T-helper 2 cell treated with Interferon-gamma antibody and Interleukin-4, amounts not matched to agents 100 ng/mL and 5 ng/mL, for 36 hours (primary cell): ENCODE data around the gene ZNRF2. TPM values are rescaled to one million over a fixed set of nuclear protein-coding genes. Genes with fewer than 3 reads are reported as not detected.

Source experiments
- intact Hi-C: fragments of 100-400 bp; cut with micrococcal nuclease; formaldehyde crosslinking; loops from one replicate; pipeline ENCODE4 v1.15.1; 2023
- total RNA-seq: library from RNA; stranded (reverse); gene quantifications from 2 replicates; pipeline ENCODE4 v1.2.3, GENCODE V29; 2022

ZNRF2 gene
- total RNA-seq, 1 donor from 2014 or later, result 13.8 TPM

DNA sequence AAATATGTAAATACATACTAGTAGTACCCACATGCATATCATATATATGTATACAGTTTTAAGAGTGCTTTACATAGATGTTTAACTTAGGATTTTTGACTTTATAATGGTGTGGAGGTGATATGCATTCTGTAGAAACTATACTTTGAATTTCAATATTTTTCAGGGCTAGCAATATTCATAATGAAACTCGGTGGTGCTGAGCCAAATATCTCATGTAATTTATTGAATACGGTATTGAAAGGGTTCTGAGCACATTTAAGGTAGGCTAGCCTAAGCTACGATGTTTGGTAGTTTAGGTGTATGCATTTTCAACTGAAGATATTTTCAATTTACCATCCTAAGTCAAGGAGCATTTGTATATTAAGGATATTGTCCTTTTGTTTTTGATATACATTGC is 36.0 kb downstream of the ZNRF2 start:
- intact Hi-C loops, result loop anchor here (5.0 kb wide), 1 partner anchor 272 kb away; the partner anchor contains the start of gene GARS1

DNA sequence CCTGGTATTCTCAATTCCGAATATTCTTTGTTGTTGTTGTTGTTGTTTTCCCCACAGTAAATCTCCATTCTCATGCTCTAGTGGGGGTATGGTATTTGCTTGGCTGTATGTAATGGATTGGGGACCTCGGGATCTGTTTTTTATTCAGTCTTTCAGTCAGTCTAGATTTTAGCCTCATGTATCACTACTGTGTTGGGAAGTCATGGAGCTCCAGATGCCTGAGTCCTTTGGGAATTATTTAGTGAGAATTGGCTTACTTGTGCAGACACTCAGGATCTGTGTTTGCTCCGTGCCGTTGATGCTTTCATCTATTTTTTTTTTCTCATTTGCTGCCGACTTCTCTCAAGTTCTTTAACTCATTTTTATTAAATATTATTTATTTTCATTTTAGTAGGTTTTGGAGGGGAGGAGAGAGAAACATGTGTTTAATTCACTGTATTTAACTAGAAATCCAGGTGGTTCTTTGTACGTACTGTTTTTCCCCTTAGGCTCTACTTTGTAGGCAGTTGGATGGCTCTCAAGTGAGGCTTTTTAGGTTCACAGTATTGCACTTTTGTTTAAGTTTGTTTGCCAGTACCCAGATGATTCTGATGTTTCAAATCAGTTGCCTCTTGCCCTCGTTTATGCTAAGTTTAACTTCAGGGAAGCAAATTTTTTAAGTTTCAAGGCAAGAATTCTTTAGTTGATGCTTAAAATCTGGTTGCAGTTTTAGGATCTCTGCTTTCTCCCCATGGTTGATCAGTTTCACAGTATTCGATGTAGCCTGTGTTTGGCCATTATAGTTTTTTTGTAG is 36.9 kb downstream of the ZNRF2 start:
- intact Hi-C loops, result loop anchor here (5.0 kb wide), 1 partner anchor 271 kb away; the partner anchor contains the start of gene GARS1

DNA sequence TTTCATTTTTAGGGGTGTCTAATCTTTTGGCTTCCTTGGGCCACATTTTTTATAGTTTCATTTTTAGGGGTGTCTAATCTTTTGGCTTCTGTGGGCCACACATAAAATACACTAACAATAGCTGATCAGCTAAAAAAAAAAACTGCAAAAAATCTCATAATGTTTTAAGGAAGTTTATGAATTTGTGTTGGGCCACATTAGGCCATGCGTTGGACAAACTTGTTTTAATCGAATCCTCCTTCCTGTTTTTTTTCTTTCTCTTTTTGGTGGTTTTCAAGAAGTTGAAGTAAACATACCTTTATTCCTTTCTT is 37.4 kb downstream of the ZNRF2 start:
- intact Hi-C loops, result loop anchor here (1.0 to 5.0 kb wide), 4 partner anchors 8 to 270 kb away; partner anchors contain the start of genes GARS1 and ZNRF2

DNA sequence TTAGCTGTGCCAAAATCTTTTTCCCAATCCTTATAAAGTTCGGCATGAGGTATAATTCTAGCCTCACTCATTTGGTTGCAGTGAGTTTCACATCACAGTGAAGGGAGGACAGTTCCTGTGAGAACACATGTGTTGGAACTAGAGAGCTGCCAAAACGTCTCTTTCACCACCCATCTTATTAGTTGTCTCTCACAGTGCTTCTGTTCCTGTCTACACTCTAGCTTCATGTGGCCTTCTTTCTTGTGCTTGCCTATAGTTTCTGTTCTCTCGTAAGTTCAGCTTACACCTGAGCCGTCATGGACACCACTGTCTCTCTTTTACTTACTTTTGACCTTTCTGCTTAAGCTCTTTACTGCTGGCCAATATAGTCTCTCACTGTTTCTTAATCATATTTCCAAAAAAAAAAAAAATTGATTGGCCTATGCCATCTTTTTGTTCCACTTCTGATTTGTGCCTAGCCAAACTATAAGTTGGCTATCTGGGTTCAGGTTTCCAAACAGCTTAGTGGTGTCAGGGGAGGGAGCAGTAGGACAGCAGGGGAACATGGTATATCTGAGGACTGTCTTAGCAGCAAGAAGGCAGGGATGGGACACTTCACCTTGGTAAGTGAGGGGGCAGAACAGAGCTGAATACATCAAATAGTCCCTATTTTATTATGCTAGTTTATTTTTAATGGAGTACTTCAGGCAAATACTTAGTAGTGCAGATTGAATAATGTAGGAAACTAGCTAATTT is 38.0 kb downstream of the ZNRF2 start:
- intact Hi-C loops, result loop anchor here (1.0 to 5.0 kb wide), 4 partner anchors 8 to 270 kb away; partner anchors contain the start of genes GARS1 and ZNRF2

DNA sequence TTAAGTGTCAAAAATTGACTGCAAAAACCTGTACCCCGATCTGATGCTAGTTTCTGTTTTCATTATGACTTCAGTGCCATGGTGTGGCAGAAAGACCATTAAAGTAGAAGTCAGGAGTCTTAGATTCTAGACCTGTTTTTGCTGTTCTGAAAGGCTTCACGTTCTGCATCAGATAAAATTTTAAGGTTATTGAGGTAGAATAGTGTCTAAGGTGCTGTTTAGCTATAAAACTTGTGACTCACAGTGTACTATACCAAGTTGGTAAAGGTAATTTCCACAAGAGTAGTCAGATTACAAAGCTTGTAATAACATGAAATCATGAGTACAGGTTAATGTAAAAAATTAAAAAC is 38.6 kb downstream of the ZNRF2 start:
- intact Hi-C loops, result loop anchor here (2.0 to 5.0 kb wide), 2 partner anchors 26 to 269 kb away; partner anchors contain the start of gene GARS1

DNA sequence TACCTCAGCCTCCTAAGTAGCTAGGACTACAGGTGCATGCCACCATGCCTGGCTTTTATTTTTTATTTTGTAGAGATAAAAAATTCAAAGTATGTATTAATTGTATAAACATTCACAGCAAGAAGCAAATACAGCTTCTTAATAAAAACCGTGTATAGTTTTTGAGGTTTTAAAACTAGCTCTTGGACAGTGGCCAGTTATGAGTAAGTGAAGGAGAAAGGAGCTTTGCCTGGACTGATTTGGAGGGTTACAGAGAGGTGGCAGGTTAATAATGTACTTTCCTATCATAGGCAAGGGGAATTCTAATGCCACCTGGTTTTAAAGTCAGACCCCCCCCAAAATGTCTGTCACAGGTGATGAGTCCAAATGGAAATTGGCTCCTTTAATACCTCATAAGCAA is 43.4 kb downstream of the ZNRF2 start:
- intact Hi-C loops, result no loop called here

DNA sequence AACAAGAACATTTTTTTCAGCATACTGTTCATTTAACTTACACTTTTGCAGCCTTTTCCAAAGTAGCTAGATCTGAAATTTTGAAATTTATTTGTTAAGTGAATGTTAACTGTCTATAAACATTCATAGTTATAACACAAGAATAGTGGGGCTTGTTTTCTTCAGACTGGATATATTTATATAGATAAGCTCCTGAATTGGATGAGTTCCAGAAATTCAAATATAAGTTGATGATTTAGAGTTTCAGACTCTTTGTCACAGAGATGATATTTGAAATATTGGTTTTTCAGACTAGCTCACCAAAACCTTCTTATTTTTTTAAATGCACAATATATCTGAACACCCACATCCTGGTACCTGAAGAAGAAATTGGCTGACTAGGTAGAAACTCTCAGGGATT is 44.0 kb downstream of the ZNRF2 start:
- intact Hi-C loops, result no loop called here

DNA sequence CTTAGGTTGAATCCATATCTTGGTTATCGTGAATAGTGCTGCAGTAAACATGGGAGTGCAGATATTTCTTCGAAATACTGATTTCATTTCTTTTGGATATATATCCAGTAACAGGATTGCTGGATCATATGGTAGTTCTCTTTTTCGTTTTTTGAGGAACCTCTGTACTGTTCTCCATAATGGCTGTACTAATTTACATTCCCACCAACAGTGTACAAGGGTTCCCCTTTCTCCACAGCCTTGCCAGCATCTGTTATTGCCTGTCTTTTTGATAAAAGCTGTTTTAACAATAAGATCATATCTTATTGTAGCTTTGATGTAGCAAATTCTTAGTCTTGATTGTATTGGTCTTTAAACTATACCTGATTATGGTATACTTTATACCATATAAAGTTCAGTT is 45.3 kb downstream of the ZNRF2 start:
- intact Hi-C loops, result loop anchor here (1.0 to 2.0 kb wide), 3 partner anchors 7 to 43 kb away; no protein-coding TSS in a partner anchor

DNA sequence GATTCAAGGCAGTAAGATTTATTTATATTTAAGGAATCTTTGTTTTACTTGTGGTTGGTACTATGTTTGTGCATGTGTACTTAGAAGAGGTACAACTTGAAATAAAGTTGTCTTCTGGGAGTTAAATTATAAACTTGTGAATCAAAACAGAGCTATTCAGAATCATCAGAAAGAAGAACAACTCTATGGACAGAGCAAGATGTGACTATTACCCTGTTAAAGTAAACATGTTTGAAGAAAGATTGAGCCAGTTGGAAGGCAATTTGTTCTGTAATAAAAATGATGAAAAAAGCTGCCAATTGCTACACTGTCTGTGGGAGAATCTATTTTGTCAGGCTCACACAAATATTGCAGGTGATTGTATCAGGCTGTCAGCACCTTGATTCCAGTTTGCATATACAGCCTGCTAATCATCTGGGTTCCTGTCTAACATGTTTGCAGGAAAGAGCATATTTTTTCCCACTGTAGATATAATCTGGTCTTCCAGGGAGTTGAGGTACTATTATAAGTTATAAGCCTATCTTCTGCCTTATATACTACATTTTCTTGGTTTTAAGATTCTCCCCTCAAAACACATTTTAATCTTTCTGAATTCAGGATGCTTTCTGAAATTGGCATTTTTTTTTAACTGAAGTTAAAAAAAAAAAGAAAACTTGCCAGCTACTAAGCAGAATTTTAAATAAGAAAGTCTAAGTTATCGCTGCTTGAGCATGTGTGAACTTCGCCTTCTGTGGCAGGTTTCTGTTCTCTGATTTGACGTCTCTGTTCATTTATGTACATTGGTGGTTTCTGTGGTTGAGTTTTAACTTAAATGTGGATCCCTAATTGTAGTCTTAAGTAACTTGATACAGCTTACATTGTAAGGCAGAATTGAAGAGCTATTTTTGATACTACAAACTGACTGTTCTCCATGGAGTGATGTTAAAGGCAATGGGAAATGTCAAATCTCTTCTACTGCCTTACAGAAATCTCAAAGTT is 46.0 kb downstream of the ZNRF2 start:
- intact Hi-C loops, result loop anchor here (1.0 to 2.0 kb wide), 3 partner anchors 8 to 44 kb away; no protein-coding TSS in a partner anchor

DNA sequence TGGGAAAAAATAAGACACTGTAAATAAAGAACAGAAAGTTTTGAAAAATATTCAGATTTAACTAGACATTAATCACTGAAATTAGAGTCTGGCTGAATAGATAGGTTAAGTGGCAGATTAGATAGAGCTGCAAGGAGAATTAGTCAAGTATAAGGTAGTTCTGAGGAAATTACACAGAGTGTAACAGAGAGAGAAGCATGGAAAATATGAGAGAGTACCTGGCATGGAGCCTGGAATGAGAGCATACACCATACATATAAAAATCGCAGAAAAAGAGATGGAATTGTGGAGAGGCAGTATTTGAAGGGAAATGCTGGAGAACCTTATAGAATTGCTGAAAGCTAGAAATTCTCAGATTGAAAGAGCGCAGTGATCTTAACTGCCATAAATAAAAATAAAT is 46.9 kb downstream of the ZNRF2 start:
- intact Hi-C loops, result loop anchor here (2.0 kb wide), 1 partner anchor 45 kb away; no protein-coding TSS in a partner anchor

DNA sequence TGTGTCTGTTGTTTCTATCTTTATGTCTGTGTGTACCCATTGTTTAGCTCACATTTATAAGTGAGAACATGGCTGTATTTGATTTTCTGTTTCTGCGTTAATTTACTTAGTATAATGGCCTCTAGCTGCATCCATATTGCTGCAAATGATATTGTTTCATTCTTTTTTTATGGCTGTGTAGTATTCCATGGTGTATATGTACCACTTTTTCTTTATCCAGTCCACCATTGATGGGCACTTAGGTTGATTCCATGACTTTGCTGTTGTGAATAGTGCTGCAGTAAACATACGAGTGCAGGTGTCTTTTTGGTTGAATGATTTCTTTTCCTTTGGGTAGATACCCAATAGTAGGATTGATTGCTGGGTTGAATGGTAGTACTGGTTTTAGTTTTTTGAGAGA is 48.2 kb downstream of the ZNRF2 start:
- intact Hi-C loops, result no loop called here

DNA sequence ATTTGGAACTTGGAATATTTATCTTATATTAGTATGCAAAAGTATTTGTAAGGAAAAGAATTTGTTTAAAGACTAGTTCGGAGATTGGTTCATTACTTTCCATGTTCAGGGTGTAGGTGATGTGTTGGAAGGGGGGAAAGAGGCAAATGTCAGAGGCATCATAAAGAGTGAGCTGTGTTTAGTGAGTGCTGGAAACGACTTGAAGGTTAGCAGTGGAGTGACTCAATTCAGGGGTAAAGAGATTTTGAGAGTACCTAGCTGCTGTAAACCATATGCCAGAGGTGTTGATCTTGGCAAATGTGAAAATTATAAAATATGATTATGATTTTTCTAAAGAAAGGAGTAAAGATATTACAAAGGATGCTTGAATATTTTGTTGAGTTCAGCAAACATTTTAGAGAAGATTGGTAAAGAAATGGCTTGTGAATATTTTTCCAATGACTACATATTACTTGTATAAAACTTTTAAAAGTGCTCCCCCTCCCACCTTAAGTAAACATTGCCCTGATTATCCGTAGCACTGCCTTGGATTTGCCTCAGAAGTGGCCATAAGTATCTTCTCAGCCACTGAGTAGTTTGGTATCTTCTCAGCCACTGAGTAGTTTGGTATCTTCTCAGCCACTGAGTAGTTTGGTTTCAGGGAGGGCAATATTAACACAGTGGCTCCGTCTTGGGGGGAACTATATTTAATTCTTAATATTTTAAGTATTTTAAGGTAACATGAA is 51.5 kb downstream of the ZNRF2 start:
- intact Hi-C loops, result no loop called here

DNA sequence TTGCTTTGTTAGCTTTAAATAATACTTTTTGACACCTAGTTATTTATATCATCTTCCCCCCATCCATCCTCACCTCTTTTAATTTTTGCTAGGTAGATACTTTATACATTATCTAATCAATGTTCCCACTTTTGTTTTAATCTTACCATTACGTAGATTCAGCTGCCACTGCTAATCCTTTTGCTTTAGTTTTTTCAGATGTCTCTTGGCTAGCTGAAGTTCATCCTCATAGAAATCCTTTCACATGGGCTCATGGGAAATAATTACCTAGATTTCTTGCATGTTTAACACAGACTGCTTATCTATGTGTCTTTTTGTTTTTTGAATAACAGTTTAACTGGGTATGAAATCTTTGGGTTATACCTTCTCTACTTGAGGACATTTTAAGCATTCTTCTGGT is 60.1 kb downstream of the ZNRF2 start:
- intact Hi-C loops, result loop anchor here (10.0 kb wide), 1 partner anchor 210 kb away; the partner anchor contains the start of gene MTURN

DNA sequence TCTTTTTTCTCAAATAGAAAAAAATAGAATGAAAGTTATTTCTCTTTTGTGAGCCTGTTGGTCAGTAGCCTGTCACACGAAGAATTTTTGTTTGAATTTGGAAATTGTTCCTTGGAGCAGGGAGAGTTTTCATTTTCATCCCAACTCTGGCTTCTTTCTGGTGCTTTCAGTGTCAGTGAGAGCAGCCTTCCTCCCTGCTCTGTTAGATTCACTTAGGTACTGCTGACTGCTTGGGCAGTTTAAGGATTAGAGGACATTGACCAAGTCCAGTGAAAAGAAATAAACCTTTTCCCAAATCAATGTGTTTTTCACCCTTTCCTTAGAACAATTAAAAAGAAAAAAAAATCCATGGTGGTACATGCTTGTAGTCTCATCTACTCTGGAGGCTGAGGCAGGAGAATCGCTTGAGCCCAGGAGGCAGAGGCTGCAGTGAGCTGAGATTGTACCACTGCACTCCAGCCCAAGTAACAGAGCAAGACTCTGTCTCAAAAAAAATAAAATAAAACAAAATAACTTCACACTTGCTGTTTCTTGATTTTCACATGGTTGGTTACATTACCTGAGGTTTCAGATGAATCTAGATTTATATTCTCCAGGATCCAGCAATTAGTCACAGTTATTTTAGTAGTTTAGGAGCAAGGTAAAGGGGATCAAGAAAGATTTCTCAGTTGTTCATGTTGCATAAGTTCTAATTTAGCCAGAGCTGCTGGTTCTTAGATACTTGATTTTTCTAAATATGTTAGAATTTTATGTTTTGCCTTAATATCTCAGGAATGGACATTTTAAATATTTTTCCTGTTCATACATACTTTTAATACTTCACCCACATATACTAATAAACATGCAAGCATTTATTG is 63.1 kb downstream of the ZNRF2 start:
- intact Hi-C loops, result loop anchor here (1.0 to 10.0 kb wide), 6 partner anchors 17 to 321 kb away; partner anchors contain the start of genes FKBP14, MTURN and ZNRF2

DNA sequence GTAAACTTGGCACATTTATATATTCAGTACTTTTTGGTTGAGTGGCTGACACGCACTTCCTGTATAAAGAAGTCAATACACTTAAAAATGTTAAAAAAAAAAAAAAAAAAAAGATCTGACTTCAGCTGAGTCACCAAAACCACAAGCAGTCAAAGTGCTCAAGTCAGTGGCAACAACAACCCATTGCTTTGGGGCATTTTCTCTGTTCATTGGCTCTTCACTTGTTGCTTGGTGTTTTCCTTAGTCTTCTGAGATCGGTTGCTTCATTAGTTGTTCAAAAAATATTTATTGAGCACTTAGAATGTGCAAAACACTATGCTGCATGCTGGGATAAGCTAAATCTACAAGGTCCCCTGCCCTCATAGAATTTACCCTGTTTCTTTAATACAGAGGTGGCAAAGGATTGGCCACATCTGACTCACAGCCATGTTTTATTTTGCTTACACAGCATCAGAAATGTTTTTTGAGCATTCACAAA is 63.7 kb downstream of the ZNRF2 start:
- intact Hi-C loops, result loop anchor here (1.0 to 10.0 kb wide), 6 partner anchors 18 to 321 kb away; partner anchors contain the start of genes FKBP14, MTURN and ZNRF2

DNA sequence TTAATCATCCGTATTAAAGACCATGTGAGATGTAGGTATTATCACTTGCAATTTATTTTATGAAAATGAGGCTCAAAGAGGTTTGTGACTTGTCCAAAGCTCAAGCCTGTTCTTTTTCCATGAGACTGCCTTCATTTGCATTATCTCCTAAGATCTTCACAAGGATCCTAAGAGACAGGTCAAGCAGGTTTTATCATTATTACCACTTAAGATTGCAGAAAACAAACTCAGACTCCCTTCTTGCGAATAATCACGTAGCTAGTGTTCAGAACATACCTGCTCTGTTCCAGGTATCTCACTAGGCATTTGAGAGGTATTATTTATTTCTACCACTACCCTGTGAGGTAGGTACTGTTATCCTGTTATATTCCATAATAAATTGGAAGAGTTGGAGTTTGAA is 64.8 kb downstream of the ZNRF2 start:
- intact Hi-C loops, result loop anchor here (2.0 to 10.0 kb wide), 4 partner anchors 26 to 322 kb away; partner anchors contain the start of genes FKBP14 and MTURN

DNA sequence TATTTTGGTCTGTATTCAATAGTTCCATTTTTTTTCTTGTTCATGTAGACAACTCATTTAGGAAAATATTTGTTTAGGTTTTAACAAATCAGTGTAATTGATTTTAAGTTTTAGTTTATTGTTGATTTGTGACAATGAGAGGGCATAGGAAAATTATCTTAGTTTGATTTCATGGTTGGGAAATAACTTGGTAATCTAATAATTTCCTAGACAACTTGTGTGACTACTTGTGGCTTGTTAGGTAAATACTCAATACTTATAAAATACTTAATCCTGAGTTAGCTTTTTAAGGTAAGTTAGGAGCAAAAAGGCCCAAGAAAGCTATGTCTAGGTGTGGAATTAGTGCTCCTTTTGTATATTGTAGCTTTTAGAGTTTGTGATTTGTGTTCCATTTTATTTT is 65.4 kb downstream of the ZNRF2 start:
- intact Hi-C loops, result loop anchor here (2.0 to 10.0 kb wide), 5 partner anchors 27 to 323 kb away; partner anchors contain the start of genes FKBP14 and MTURN

DNA sequence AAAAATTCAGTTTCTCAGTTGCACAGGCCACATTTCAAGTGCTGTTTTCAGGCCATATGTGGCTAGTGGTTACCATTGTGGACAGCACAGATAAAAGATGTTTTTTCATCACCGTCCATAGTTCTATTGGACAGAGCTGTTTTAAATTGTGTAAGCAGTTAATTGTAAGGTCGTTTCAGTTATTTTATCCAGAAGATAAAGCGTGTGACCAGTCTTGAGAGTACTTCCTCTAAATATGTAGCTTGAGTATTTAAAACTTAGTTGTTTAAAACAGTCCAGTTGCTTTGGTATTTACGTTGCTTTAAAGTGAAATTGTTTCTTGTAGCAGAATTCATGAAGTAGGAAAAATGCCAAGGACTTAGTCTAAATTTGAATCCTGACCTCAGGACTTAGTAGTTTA is 66.9 kb downstream of the ZNRF2 start:
- intact Hi-C loops, result loop anchor here (10.0 kb wide), 1 partner anchor 94 kb away; no protein-coding TSS in a partner anchor

DNA sequence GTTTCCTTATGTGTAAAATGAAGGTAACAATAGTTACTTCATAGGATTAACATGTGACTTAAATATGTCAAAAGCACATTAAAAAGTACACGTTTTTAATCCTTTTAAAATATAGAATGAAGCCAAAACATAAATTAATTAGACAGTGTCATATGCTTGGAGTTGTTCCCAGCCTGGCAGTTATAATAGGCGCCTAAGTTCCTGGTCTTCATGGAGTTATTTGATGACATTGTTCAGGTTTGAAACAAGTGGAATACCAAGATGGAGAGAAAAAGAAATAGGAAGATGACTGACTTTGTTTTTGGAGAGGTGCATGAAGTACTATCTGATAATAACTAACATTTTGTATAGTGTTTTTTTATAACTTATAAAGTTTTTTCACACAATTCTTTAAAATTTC is 67.3 kb downstream of the ZNRF2 start:
- intact Hi-C loops, result loop anchor here (1.0 to 10.0 kb wide), 3 partner anchors 65 to 189 kb away; no protein-coding TSS in a partner anchor
